Neural progenitor cell (in vitro differentiated cells): ENCODE data around the gene ATM.

ENCODE experiments used
- CTCF ChIP-seq: fragments of 200-600 bp; sonication (generic); IDR thresholded peaks from 2 replicates; pipeline ENCODE4 v1.5.1; 2017; ENCODE audit warnings: antibody characterized with exemption, mild to moderate bottlenecking
- EZH2 ChIP-seq: fragments of 200-600 bp; sonication (generic); IDR thresholded peaks from 2 replicates; pipeline ENCODE4 v1.6.1; 2017; ENCODE audit warnings: antibody characterized with exemption, mild to moderate bottlenecking, moderate library complexity
- EZH2phosphoT487 ChIP-seq: fragments of 200-600 bp; sonication (generic); IDR thresholded peaks from 2 replicates; pipeline ENCODE4 v1.6.1; 2017; ENCODE audit warnings: antibody characterized with exemption

GRCh38 chr11:108177570-108177969, 45.3 kb upstream of the ATM start:
- no peak for TF ChIP-seq CTCF
- TF ChIP-seq EZH2phosphoT487: no peak
- TF ChIP-seq EZH2: no peak
